Endothelial cell of umbilical vein (primary cell): ENCODE results near the gene ASPSCR1. TPM values are rescaled to one million over a fixed set of nuclear protein-coding genes. Genes with fewer than 3 reads are reported as not detected.

Experiments
- BruUV-seq: library from RNA; stranded (reverse); fragments of 400-500 nt; replicated peaks from 2 replicates; lab custom pipeline; 2021; lab: Mats Ljungman, UMichigan
- CTCF ChIA-PET: fragments of 300-600, 350-600 bp; sonication (Branson Sonifier 250); formaldehyde crosslinking; loops from one replicate; lab custom pipeline; 2021; ENCODE audit warnings: antibody characterized with exemption, inconsistent platforms; lab: Charles Lee
- POLR2A ChIA-PET: fragments of 300-600, 350-600 bp; sonication (Branson Sonifier 250); formaldehyde crosslinking; loops from one replicate; lab custom pipeline; 2021; ENCODE audit warnings: antibody characterized with exemption, inconsistent platforms; lab: Charles Lee
- DNase-seq: peaks from one replicate; pipeline ENCODE4 v3.0.0-alpha.2; 2011; ENCODE audit warnings: low read depth, low spot score
- FAIRE-seq: peaks from 2 replicates; lab custom pipeline; 2011; peaks lifted over from hg19 to GRCh38; lab: Jason Lieb, UNC
- H2AFZ ChIP-seq: 2 replicates; pipeline ENCODE4 v1.6.0; 2012; ENCODE audit warnings: low read depth, low read length, control low read depth, inconsistent platforms
- H3K27ac ChIP-seq: 2 replicates; pipeline ENCODE4 v1.5.1; 2011; ENCODE audit warnings: low read depth, mild to moderate bottlenecking, control low read depth, low read length, moderate library complexity; ENCODE audit not compliant: insufficient read depth
- H3K27me3 ChIP-seq, 2 experiments: 2 replicates each; pipeline versions ENCODE4 v1.6.0 to v1.6.1; 2011; ENCODE audit warnings: low read length in 2 of 2, mixed read lengths in 1 of 2; ENCODE audit not compliant: control insufficient read depth in 2 of 2, insufficient read depth in 2 of 2
- H3K36me3 ChIP-seq, 2 experiments: 2 replicates in 1 of 2; 3 replicates in 1 of 2; pipeline ENCODE4 v1.5.1; 2011; ENCODE audit warnings: low read length in 2 of 2, mild to moderate bottlenecking in 1 of 2, moderate library complexity in 1 of 2; ENCODE audit not compliant: control insufficient read depth in 2 of 2, insufficient read depth in 2 of 2; ENCODE audit errors: extremely low read depth in 1 of 2
- H3K4me1 ChIP-seq: 3 replicates; pipeline ENCODE4 v1.5.1; 2011; ENCODE audit warnings: mild to moderate bottlenecking, low read length; ENCODE audit not compliant: control insufficient read depth, insufficient read depth; ENCODE audit errors: extremely low read depth
- H3K4me2 ChIP-seq: 2 replicates; pipeline ENCODE4 v1.6.1; 2011; ENCODE audit warnings: low read length, control low read depth, mixed read lengths; ENCODE audit not compliant: insufficient read depth
- H3K4me3 ChIP-seq, 3 experiments: fragments of 200-600 bp in 1 of 3; sonication (generic), shearing (Covaris generic) in 1 of 3; replicated peaks in 1 of 3; 2 replicates each; pipeline ENCODE4 v1.5.1; 2011 to 2016; ENCODE audit warnings: control low read depth in 3 of 3, low read length in 3 of 3, mild to moderate bottlenecking in 2 of 3, inconsistent platforms in 1 of 3, low read depth in 1 of 3, moderate library complexity in 1 of 3; ENCODE audit not compliant: insufficient read depth in 1 of 3
- H3K79me2 ChIP-seq: 2 replicates; pipeline ENCODE4 v1.6.0; 2012; ENCODE audit warnings: low read length, inconsistent platforms; ENCODE audit not compliant: control insufficient read depth, insufficient read depth
- H3K9ac ChIP-seq: replicated peaks from 2 replicates; pipeline ENCODE3; 2011; ENCODE audit warnings: low read length, control low read depth; ENCODE audit not compliant: insufficient read depth; ENCODE audit errors: extremely low read depth
- H3K9me1 ChIP-seq: replicated peaks from 3 replicates; pipeline ENCODE4 v1.6.0; 2011; ENCODE audit warnings: mild to moderate bottlenecking, low read length; ENCODE audit not compliant: control insufficient read depth, insufficient read depth; ENCODE audit errors: extremely low read depth
- H3K9me3 ChIP-seq: replicated peaks from 2 replicates; pipeline ENCODE4 v1.5.1; 2012; ENCODE audit warnings: low read length, inconsistent platforms; ENCODE audit not compliant: control insufficient read depth, insufficient read depth
- H4K20me1 ChIP-seq: replicated peaks from 2 replicates; pipeline ENCODE3; 2011; ENCODE audit warnings: mild to moderate bottlenecking, low read length; ENCODE audit not compliant: control insufficient read depth, insufficient read depth; ENCODE audit errors: extremely low read depth
- EZH2 ChIP-seq: IDR thresholded peaks from 2 replicates; pipeline ENCODE4 v1.6.1; 2012; ENCODE audit warnings: borderline replicate concordance, low read depth, mild to moderate bottlenecking, moderate library complexity, low read length, inconsistent platforms; ENCODE audit not compliant: severe bottlenecking
- FOS ChIP-seq: IDR thresholded peaks from 2 replicates; pipeline ENCODE4 v1.6.1; 2011; ENCODE audit warnings: mild to moderate bottlenecking, low read length, moderate library complexity, borderline replicate concordance; ENCODE audit not compliant: insufficient read depth
- GATA2 ChIP-seq: IDR thresholded peaks from 2 replicates; pipeline ENCODE4 v1.7.0; 2011; ENCODE audit warnings: low read depth, mild to moderate bottlenecking, moderate library complexity, mixed read lengths, low read length; ENCODE audit not compliant: insufficient read length, insufficient read depth
- JUN ChIP-seq: IDR thresholded peaks from 2 replicates; pipeline ENCODE4 v1.6.1; 2011; ENCODE audit warnings: borderline replicate concordance, low read depth; ENCODE audit not compliant: insufficient read length, insufficient read depth
- MAX ChIP-seq: IDR thresholded peaks from 2 replicates; pipeline ENCODE4 v1.6.1; 2011; ENCODE audit not compliant: insufficient read depth, insufficient read length
- MYC ChIP-seq: IDR thresholded peaks from one replicate; pipeline ENCODE4 v1.6.1; 2011; ENCODE audit warnings: mild to moderate bottlenecking, low read depth, low read length
- POLR2A ChIP-seq: IDR thresholded peaks from 2 replicates; pipeline ENCODE4 v1.6.1; 2012; ENCODE audit warnings: low read depth, mild to moderate bottlenecking, control low read depth, low read length
- POLR2AphosphoS5 ChIP-seq: IDR thresholded peaks from 2 replicates; pipeline ENCODE4 v1.6.1; 2012; ENCODE audit warnings: low read depth, mild to moderate bottlenecking, control low read depth, low read length, moderate library complexity; ENCODE audit not compliant: insufficient read depth
- dilution Hi-C: fragments of 300-500 bp; cut with MboI; formaldehyde crosslinking; loops from one replicate; pipeline ENCODE4 v1.15.0; 2019; ENCODE audit warnings: low sequenced_read_pairs; ENCODE audit not compliant: extremely low pct_ligation_motif_present
- intact Hi-C: fragments of 100-400 bp; cut with micrococcal nuclease; formaldehyde crosslinking; loops from one replicate; pipeline ENCODE4 v1.10.0; 2022
- polyA plus RNA-seq, 4 experiments: library from polyadenylated mRNA; depleted of rRNA in 3 of 4; stranded (reverse) in 3 of 4; unstranded in 1 of 4; fragments of >200 nt; gene quantifications; 2 replicates each; pipeline versions ENCODE4 v1.2.1 to v1.2.3, GENCODE V29; 2011 to 2012; ENCODE audit warnings: missing spikeins in 1 of 4
- total RNA-seq: library from RNA; stranded (reverse); gene quantifications from 2 replicates; pipeline ENCODE4 v1.2.3, GENCODE V29; 2021
- TF ChIP-seq, protein P1 (sequence below), 2 donors: IDR thresholded peaks; 1 replicate in 1 of 2; 2 replicates in 1 of 2; pipeline ENCODE4 v1.5.1; 2011; ENCODE audit warnings: low read length in 2 of 2, mild to moderate bottlenecking in 2 of 2, moderate library complexity in 2 of 2, control low read depth in 1 of 2, inconsistent platforms in 1 of 2, low read depth in 1 of 2; ENCODE audit not compliant: insufficient read depth in 1 of 2; ENCODE audit errors: extremely low read depth in 1 of 2

Gene ASPSCR1
- total and polyA plus RNA-seq, 2 donors (not counting 3 experiments of a cell fraction or from before 2014, with no cell fraction given), result 24.8 to 36.5 TPM

DNA sequence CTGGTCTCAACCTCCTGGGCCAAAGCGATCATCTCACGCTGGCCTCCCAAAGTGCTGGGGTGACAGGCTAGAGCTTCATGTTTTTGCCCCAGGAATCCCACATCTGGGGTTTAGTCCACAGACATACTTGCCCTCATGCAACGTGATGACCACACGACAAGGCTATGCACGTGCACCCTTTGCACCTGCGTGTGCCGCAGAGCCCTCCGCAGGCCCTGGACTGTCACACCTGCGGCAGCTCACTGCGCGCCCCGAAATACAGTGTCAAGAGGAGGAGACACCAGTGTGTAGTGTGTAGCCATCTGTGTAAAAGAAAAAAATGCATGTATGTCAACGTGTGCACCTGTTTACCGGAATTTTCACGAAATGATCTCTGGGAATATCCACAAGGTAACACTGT, 26.9 kb upstream of the ASPSCR1 start:
- Histone ChIP-seq H3K79me2 (no peaks in the 10 kb centered on the region), H4K20me1 (no peaks in the 10 kb centered on the region), H3K36me3 (no peaks in the 10 kb centered on the region), H3K27ac (no peak overlapping the region), H3K9me1 (no peaks in the 10 kb centered on the region), H3K27me3 (no peaks in the 10 kb centered on the region), H3K4me3 (no peak overlapping the region), H2AFZ (no peak overlapping the region), H3K9ac (no peak overlapping the region), H3K4me2 (no peak overlapping the region), H3K4me1 (no peaks in the 10 kb centered on the region), H3K9me3 (no peaks in the 10 kb centered on the region)
- FAIRE-seq, result no peak
- intact Hi-C loops, result no loop called here
- no TSS peak for BruUV-seq
- DNase-seq, result no peak
- dilution Hi-C loops, result no loop called here
- ChIA-PET CTCF (interaction anchor here (4.2 kb wide), 1 partner anchor 9 kb away, joined by 33 read pairs; no protein-coding TSS in a partner anchor), POLR2A (interaction anchor here (0.5 kb wide), 1 partner anchor 92 kb away, joined by 3 read pairs; no protein-coding TSS in a partner anchor)
- TF ChIP-seq POLR2AphosphoS5, result no peak
- TF ChIP-seq POLR2A, result no peak
- TF ChIP-seq JUN, result no peak

GRCh38 chr17:81951785-81952684, 25.4 kb upstream of the ASPSCR1 start:
- no peaks in the 10 kb centered on the region for H3K79me2 ChIP-seq
- no peak overlapping the region for H3K27ac ChIP-seq
- intact Hi-C loops, result no loop called here
- no TSS peak for BruUV-seq
- no peak overlapping the region for H3K4me2 ChIP-seq
- no peak for FAIRE-seq
- no peak for TF ChIP-seq FOS
- TF ChIP-seq EZH2, result no peak
- TF ChIP-seq MAX, result no peak
- TF ChIP-seq, protein P1, sequence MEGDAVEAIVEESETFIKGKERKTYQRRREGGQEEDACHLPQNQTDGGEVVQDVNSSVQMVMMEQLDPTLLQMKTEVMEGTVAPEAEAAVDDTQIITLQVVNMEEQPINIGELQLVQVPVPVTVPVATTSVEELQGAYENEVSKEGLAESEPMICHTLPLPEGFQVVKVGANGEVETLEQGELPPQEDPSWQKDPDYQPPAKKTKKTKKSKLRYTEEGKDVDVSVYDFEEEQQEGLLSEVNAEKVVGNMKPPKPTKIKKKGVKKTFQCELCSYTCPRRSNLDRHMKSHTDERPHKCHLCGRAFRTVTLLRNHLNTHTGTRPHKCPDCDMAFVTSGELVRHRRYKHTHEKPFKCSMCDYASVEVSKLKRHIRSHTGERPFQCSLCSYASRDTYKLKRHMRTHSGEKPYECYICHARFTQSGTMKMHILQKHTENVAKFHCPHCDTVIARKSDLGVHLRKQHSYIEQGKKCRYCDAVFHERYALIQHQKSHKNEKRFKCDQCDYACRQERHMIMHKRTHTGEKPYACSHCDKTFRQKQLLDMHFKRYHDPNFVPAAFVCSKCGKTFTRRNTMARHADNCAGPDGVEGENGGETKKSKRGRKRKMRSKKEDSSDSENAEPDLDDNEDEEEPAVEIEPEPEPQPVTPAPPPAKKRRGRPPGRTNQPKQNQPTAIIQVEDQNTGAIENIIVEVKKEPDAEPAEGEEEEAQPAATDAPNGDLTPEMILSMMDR (IDR thresholded peaks at IDR 0.05; ENCODE audit: extremely low read depth in 1 of 2, insufficient read depth in 1 of 2, low read depth in 1 of 2, low read length in 2 of 2), result no peak
- TF ChIP-seq POLR2A, result no peak
- TF ChIP-seq JUN, result no peak
- no peak for TF ChIP-seq GATA2
- no peak for TF ChIP-seq MYC
- no peak for TF ChIP-seq POLR2AphosphoS5
- dilution Hi-C loops, result no loop called here
- H3K36me3 ChIP-seq, result no peaks in the 10 kb centered on the region
- H2AFZ ChIP-seq, result no peak overlapping the region
- H3K9me1 ChIP-seq, result no peaks in the 10 kb centered on the region
- H3K4me3 ChIP-seq, result no peak overlapping the region
- no peaks in the 10 kb centered on the region for H3K9me3 ChIP-seq
- H3K9ac ChIP-seq, result no peak overlapping the region
- POLR2A ChIA-PET, result no interaction called here
- CTCF ChIA-PET, result interaction anchor here (1.4 kb wide), 1 partner anchor 25 kb away, joined by 3 read pairs; the partner anchor contains the start of gene MAFG
- DNase-seq, result no peak
- no peaks in the 10 kb centered on the region for H4K20me1 ChIP-seq
- no peaks in the 10 kb centered on the region for H3K27me3 ChIP-seq
- no peaks in the 10 kb centered on the region for H3K4me1 ChIP-seq
